IPS-20b (cell line): ENCODE results near the gene MAPK8.
"Not testable (repeated sequence)": the region's sequence is repeated elsewhere in the genome, so short reads cannot be mapped to it uniquely, and the experiment has no call there.

Experiments used
- H3K27ac ChIP-seq: one replicate; pipeline ENCODE4 v1.5.1; 2013; ENCODE audit warnings: low read length
- H3K27me3 ChIP-seq: 2 replicates; pipeline ENCODE4 v1.6.1; 2013; ENCODE audit warnings: mild to moderate bottlenecking, low read length, inconsistent platforms; ENCODE audit not compliant: insufficient read depth
- H3K36me3 ChIP-seq: 2 replicates; pipeline ENCODE4 v1.6.1; 2013; ENCODE audit warnings: low read depth, mild to moderate bottlenecking, inconsistent platforms, low read length, moderate library complexity; ENCODE audit not compliant: insufficient read depth
- H3K4me1 ChIP-seq: 2 replicates; pipeline ENCODE4 v1.6.1; 2013; ENCODE audit warnings: mild to moderate bottlenecking, control low read depth, inconsistent platforms, low read length, moderate library complexity; ENCODE audit not compliant: insufficient read depth
- H3K4me3 ChIP-seq: 2 replicates; pipeline ENCODE4 v1.5.1; 2013; ENCODE audit warnings: mild to moderate bottlenecking, low read length, inconsistent platforms
- H3K9ac ChIP-seq: 2 replicates; pipeline ENCODE4 v1.6.1; 2013; ENCODE audit warnings: low read depth, mild to moderate bottlenecking, inconsistent platforms, low read length, moderate library complexity
- H3K9me3 ChIP-seq: 2 replicates; pipeline ENCODE4 v1.6.1; 2013; ENCODE audit warnings: mild to moderate bottlenecking, low read depth, low read length, inconsistent platforms; ENCODE audit not compliant: insufficient read depth

MAPK8 gene

GRCh38 chr10:48306265-48306869, at the start of gene MAPK8:
Gene MAPK8, plus strand, starts transcription at chr10:48306677. Its CDS starts 94,984 bp downstream, at chr10:48401661.
- Histone ChIP-seq H3K27me3 (peaks cover 17% of the 10 kb centered on the region), H3K27ac (no peak within 1 kb of the TSS)

DNA sequence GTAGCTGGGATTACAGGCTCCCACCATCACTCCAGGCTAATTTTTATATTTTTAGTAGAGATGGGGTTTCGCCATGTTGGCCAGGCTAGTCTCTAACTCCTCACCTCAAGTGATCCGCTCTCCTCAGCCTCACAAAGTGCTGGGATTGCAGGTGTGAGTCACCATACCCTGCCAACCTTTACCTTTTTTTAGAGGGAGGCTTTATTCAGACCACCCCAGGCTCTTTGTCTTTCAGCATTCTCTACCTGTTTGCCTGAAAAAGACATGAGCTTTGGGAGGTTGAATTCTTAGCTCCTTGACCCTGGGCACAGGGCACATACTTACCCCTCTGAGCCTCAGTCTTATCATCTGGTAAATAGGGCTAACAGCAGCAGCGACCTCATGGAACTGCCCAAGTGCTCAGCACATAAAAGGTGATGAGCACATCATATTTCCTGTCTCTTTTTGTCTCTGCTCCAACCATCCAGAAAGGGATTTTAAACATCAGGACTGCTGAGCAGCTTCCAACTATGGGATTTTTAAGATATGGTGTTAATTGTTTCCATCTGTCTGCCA, 49.0 kb upstream of the MAPK8 start:
- no peaks in the 10 kb centered on the region for H3K9me3 ChIP-seq

More at GRCh38 chr10:48306265-48306869, at the start of gene MAPK8:
- H3K4me3 ChIP-seq = peak within 1 kb of the TSS; percentile 94
- H3K36me3 ChIP-seq = no peaks in the 10 kb centered on the region
- H3K9ac ChIP-seq = peak within 1 kb of the TSS; percentile 90
- H3K9me3 ChIP-seq = no peaks in the 10 kb centered on the region
- 0 out of 2 replicates have a peak, but pooled peaks cover 3% of the 10 kb centered on the region for H3K4me1 ChIP-seq

DNA sequence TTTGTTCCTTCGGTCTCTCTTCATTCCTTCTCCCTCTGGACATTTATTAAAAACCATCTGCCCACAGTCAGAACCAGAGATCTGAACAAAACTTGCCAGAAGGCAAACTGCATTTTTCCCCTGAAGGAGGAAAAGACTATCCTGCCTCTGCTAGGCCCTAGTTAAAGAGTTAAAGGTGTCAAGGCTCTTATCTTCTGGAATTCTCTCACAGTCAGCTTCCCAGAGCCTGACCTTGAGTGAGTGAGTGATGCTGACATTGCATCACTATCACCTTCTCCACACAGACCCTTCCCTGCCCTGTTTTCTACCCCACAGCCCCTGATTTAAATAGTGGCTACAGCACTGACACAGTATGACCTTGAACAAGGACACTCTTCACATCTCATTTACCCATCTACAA, 48.4 kb upstream of the MAPK8 start:
- Histone ChIP-seq H3K4me3 (no peak overlapping the region), H3K36me3 (no peaks in the 10 kb centered on the region), H3K9ac (no peak overlapping the region), H3K4me1 (no peaks in the 10 kb centered on the region), H3K9me3 (no peaks in the 10 kb centered on the region), H3K27me3 (no peaks in the 10 kb centered on the region), H3K27ac (no peak overlapping the region)

More for the DNA sequence above, 49.0 kb upstream of the MAPK8 start:
- H3K9ac ChIP-seq = no peak overlapping the region
- no peak overlapping the region for H3K27ac ChIP-seq
- H3K36me3 ChIP-seq = no peaks in the 10 kb centered on the region
- no peaks in the 10 kb centered on the region; the same call in 1 of the 2 replicates for H3K4me1 ChIP-seq
- no peaks in the 10 kb centered on the region for H3K27me3 ChIP-seq
- H3K4me3 ChIP-seq = no peak overlapping the region

DNA sequence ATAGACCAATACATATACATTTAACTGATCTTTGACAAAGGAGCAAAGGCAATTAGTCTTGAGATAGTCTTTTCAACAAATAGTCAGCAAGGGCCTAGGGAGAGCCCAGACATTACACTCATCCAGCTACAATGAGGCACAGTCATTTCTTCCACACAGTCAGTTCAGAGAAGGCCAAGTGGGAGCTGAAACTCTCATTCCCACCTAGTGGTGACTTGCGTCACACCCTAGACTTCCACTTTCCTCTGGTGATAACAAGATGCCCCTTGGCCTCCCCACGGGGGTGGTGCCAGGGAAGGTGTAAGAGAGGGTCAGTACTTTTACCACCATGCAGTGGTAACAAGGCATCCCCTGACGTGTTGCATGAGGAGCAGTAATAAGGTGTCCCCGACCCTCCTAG, 39.9 kb upstream of the MAPK8 start:
- Histone ChIP-seq H3K27me3 (no peaks in the 10 kb centered on the region), H3K9ac (no peak overlapping the region), H3K36me3 (no peaks in the 10 kb centered on the region), H3K4me3 (no peak overlapping the region), H3K27ac (no peak overlapping the region), H3K4me1 (peaks cover 3% of the 10 kb centered on the region; the same call in 1 of the 2 replicates), H3K9me3 (no peaks in the 10 kb centered on the region)

DNA sequence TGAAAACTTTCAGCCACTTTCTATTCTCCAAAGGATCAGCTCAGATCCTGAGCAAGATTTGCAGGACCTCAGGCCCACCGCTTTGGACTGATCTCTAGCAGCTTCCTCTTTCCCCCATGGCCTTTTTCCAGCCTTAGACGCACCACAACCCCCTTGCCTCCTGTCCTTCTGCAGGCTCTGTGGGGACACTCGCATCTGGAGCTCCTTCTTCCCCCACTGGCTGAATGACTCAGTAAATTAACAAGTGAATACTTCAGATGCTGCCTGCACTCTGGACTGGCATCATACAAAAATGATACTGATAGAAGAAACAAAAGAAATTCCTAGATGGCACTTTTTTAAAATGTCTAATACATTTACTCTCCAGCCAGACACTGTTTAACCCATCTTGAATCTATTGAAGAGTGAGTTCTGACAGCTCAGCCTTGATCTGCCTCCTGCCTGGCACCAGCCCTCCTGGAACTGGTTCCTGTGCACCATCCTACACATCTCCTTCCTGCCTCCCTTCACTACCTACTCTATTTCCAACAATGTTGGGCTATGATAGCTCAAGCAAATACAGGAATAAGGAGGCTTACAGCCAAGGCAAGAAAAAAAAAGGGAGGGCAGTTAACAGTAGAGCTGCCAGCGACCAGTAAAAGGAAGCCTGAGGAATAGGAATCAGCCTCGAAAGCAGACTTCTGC, 35.3 kb upstream of the MAPK8 start:
- Histone ChIP-seq H3K27ac (no peak overlapping the region), H3K4me1 (peaks cover 3% of the 10 kb centered on the region; the same call in 1 of the 2 replicates), H3K9ac (no peak overlapping the region)

GRCh38 chr10:48272682-48273081, 33.8 kb upstream of the MAPK8 start:
- Histone ChIP-seq H3K27ac (no peak overlapping the region), H3K36me3 (no peaks in the 10 kb centered on the region), H3K4me1 (peaks cover 3% of the 10 kb centered on the region; the same call in 1 of the 2 replicates)

More for the DNA sequence above, 35.3 kb upstream of the MAPK8 start:
- no peaks in the 10 kb centered on the region for H3K27me3 ChIP-seq
- H3K36me3 ChIP-seq = no peaks in the 10 kb centered on the region
- no peaks in the 10 kb centered on the region for H3K9me3 ChIP-seq
- no peak overlapping the region for H3K4me3 ChIP-seq

DNA sequence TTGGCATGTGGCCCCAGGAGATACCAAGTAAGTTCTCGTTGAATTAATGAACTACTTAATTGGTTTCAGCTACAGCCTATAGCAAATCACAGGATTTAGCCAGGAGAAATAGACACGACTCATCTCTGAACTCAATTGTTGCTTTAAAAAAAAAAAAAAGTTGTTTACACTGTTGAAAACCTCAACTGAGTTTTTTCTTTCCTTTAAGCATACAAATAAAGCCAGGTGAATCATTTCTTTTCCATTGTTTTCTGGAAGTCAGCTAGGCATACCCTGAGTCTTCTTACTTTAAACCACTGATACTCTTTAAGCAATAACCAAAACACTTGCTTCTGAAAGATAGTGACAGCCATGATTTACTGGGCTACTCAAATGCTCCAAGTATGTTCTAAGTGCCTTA, 32.7 kb upstream of the MAPK8 start:
- Histone ChIP-seq H3K36me3 (no peaks in the 10 kb centered on the region), H3K27ac (no peak overlapping the region), H3K9ac (no peak overlapping the region), H3K27me3 (no peaks in the 10 kb centered on the region), H3K9me3 (no peaks in the 10 kb centered on the region), H3K4me1 (peaks cover 3% of the 10 kb centered on the region; the same call in 1 of the 2 replicates), H3K4me3 (no peak overlapping the region)

More at GRCh38 chr10:48272682-48273081, 33.8 kb upstream of the MAPK8 start:
- Histone ChIP-seq H3K9me3 (no peaks in the 10 kb centered on the region), H3K4me3 (no peak overlapping the region), H3K27me3 (no peaks in the 10 kb centered on the region), H3K9ac (no peak overlapping the region)

DNA sequence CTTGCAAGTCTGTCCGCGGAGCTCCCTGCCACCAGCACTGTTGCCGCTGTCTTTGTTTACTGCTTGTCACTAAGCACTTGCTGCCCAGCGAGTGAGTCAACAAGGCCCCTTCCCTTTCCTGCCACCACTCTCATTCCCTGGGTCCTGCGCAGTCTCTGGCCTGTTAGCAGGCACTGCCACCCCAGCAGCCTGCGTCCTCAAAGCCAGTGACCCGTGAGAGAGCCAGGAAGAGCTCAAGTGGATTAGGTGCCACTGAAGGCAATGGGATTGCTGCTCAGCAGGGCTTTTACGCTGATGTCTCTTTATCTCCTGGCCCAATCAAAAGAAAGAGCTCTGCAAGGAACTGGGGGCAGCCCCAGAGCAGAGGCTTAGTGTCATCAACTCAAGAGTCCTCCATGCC, 31.8 kb upstream of the MAPK8 start, which contains the start of gene FRMPD2:
TSS of gene FRMPD2 (minus strand) at position 61 of the 400 bp plus-strand sequence. CDS start 129 bp downstream, outside the sequence.
- Histone ChIP-seq H3K36me3 (no peaks in the 10 kb centered on the region), H3K9me3 (no peaks in the 10 kb centered on the region), H3K4me1 (peaks cover 3% of the 10 kb centered on the region; the same call in 1 of the 2 replicates), H3K9ac (no peak within 1 kb of the TSS), H3K27ac (no peak within 1 kb of the TSS), H3K4me3 (no peak within 1 kb of the TSS), H3K27me3 (no peaks in the 10 kb centered on the region)

DNA sequence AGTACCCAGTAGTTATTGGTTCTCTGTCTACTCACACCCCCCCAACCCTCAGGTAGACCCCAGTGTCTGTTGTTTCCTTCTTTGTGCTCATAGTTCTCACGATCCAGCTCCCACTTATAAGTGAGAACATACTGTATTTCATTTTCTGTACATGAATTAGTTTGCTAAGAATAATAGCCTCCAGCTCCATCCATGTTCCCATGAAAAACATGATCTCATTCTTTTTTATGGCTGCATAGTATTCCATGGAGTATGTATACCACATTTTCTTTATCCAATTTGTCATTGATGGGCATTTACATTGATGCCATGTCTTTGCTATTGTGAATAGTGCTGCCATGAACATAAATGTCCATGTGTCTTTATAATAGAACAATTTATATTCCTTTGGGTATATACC, 29.4 kb upstream of the MAPK8 start:
- Histone ChIP-seq H3K36me3 (no peaks in the 10 kb centered on the region), H3K9ac (no peak overlapping the region), H3K4me1 (no peaks in the 10 kb centered on the region; the same call in 1 of the 2 replicates), H3K27me3 (no peaks in the 10 kb centered on the region), H3K27ac (no peak overlapping the region), H3K9me3 (no peaks in the 10 kb centered on the region), H3K4me3 (no peak overlapping the region)

- H3K36me3 ChIP-seq = no peaks in the 10 kb centered on the region
- H3K27me3 ChIP-seq = no peaks in the 10 kb centered on the region
- peaks cover 9% of the 10 kb centered on the region for H3K9me3 ChIP-seq
- H3K9ac ChIP-seq = no peak overlapping the region
- H3K4me1 ChIP-seq = no peaks in the 10 kb centered on the region; the same call in 1 of the 2 replicates
- H3K4me3 ChIP-seq = no peak overlapping the region
- H3K27ac ChIP-seq = no peak overlapping the region
Measured at GRCh38 chr10:48279081-48279751, 27.3 kb upstream of the MAPK8 start.

DNA sequence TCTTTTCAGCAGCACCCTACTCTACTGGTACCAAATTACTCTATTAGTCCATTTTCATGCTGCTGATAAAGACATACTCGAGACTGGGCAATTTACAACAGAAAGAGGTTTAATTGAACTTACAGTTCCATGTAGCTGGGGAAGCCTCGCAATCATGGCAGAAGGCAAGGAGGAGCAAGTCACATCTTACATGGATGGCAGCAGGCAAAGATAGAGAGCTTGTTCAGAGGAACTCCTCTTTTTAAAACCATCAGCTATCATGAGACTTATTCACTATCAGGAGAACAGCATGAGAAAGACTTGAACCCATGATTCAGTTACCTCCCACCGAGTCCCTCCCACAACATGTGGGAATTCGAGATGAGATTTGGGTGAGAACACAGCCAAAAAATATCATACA, 24.8 kb upstream of the MAPK8 start:
- H3K27me3 ChIP-seq, H3K27ac ChIP-seq, H3K4me3 ChIP-seq, H3K36me3 ChIP-seq, H3K9ac ChIP-seq, H3K4me1 ChIP-seq: not testable (repeated sequence)
- peaks cover 12% of the 10 kb centered on the region for H3K9me3 ChIP-seq
